K562 (cell line): ENCODE data around the gene GRAMD2B. TPM values are rescaled to one million over a fixed set of nuclear protein-coding genes. Genes with fewer than 3 reads are reported as not detected.

ENCODE experiments used
- ATF3 ChIP-seq, 2 experiments: fragments of 450-650 bp in 1 of 2; sonication (generic) in 1 of 2; formaldehyde crosslinking in 1 of 2; IDR thresholded peaks in 1 of 2; conservative IDR thresholded peaks in 1 of 2; 2 replicates each; pipeline versions ENCODE4 v1.6.1 to v1.8.1; 2016 to 2023; ENCODE audit warnings: mild to moderate bottlenecking in 2 of 2, moderate library complexity in 2 of 2, inconsistent platforms in 1 of 2, missing genetic modification reagents in 1 of 2
- BRD4 ChIP-seq: fragments of 200-600 bp; sonication (generic); IDR thresholded peaks from 2 replicates; pipeline ENCODE4 v1.6.1; 2017; ENCODE audit warnings: inconsistent platforms
- BRF1 ChIP-seq: IDR thresholded peaks from 3 replicates; pipeline ENCODE4 v1.6.1; 2011; ENCODE audit warnings: borderline replicate concordance, mild to moderate bottlenecking; ENCODE audit not compliant: insufficient read length; ENCODE audit errors: extremely low read depth
- EP400 ChIP-seq: fragments of 450-650 bp; IDR thresholded peaks from 2 replicates; pipeline ENCODE4 v1.6.1; 2017; ENCODE audit warnings: antibody characterized with exemption, mild to moderate bottlenecking, moderate library complexity
- FOS ChIP-seq: IDR thresholded peaks from 3 replicates; pipeline ENCODE4 v1.6.1; 2011; ENCODE audit not compliant: insufficient read length; ENCODE audit errors: extremely low read depth
- FOXK1 ChIP-seq: sonication (generic); formaldehyde crosslinking; IDR thresholded peaks from 2 replicates; pipeline ENCODE4 v1.8.0; 2022; ENCODE audit warnings: missing genetic modification reagents, mild to moderate bottlenecking, borderline replicate concordance
- FUS ChIP-seq: fragments of 200-400 bp; formaldehyde crosslinking; optimal IDR thresholded peaks from 2 replicates; pipeline ENCODE3; 2017; ENCODE audit warnings: low read depth, low read length
- IRF2 ChIP-seq: sonication (generic); formaldehyde crosslinking; IDR thresholded peaks from 2 replicates; pipeline ENCODE4 v1.8.1; 2022; ENCODE audit warnings: mild to moderate bottlenecking, missing genetic modification reagents
- JUND ChIP-seq, 2 experiments: IDR thresholded peaks; 2 replicates in 1 of 2; 3 replicates in 1 of 2; pipeline ENCODE4 v1.6.1; 2011; ENCODE audit warnings: borderline replicate concordance in 2 of 2, low read depth in 2 of 2, low read length in 2 of 2, improper control_type of control experiment in 1 of 2, missing biosample characterization in 1 of 2, missing genetic modification characterization in 1 of 2, missing genetic modification reagents in 1 of 2
- KHSRP ChIP-seq: fragments of 450-650 bp; IDR thresholded peaks from 2 replicates; pipeline ENCODE4 v1.6.1; 2017
- NFYB ChIP-seq: IDR thresholded peaks from 2 replicates; pipeline ENCODE4 v1.6.1; 2011; ENCODE audit warnings: mild to moderate bottlenecking, moderate library complexity; ENCODE audit not compliant: insufficient read length; ENCODE audit errors: extremely low read depth
- SREBF1 ChIP-seq: fragments of 150-350 bp; IDR thresholded peaks from 2 replicates; pipeline ENCODE4 v1.6.1; 2014; ENCODE audit warnings: antibody characterized with exemption, low read depth, low read length, borderline replicate concordance
- SRF ChIP-seq, 2 experiments: fragments of 250-450, 450-650 bp in 1 of 2; sonication (Bioruptor Pico) in 1 of 2; sonication (generic) in 1 of 2; formaldehyde crosslinking; IDR thresholded peaks; 2 replicates each; pipeline versions ENCODE4 v1.5.0 to v1.5.1; 2020 to 2022; ENCODE audit warnings: mild to moderate bottlenecking in 1 of 2, missing genetic modification reagents in 1 of 2
- STAT5B ChIP-seq: fragments of 250-450 bp; sonication (Bioruptor Pico); IDR thresholded peaks from 2 replicates; pipeline ENCODE4 v1.8.0; 2021; ENCODE audit warnings: mild to moderate bottlenecking, inconsistent platforms
- TSHZ1 ChIP-seq: fragments of 250-450 bp; sonication (Bioruptor Pico); IDR thresholded peaks from 2 replicates; pipeline ENCODE4 v1.4.0; 2020; ENCODE audit warnings: mild to moderate bottlenecking, moderate library complexity
- ZEB2 ChIP-seq: fragments of 450-650 bp; IDR thresholded peaks from 2 replicates; pipeline ENCODE4 v1.6.1; 2016
- ZNF197 ChIP-seq: fragments of 200-800 bp; sonication (Bioruptor generic); IDR thresholded peaks from 2 replicates; pipeline ENCODE4 v1.6.1; 2016; ENCODE audit warnings: low read depth, missing genetic modification characterization, missing compliant biosample characterization
- ZNF23 ChIP-seq: fragments of 250-450 bp; sonication (Bioruptor Pico); IDR thresholded peaks from 2 replicates; pipeline ENCODE4 v1.4.0; 2020; ENCODE audit warnings: mild to moderate bottlenecking
- ZNF324 ChIP-seq: fragments of 250-450 bp; sonication (Bioruptor Pico); IDR thresholded peaks from 2 replicates; pipeline ENCODE4 v1.4.0; 2020; ENCODE audit warnings: mild to moderate bottlenecking
- polyA plus RNA-seq, 8 experiments: library from polyadenylated mRNA; depleted of rRNA in 4 of 8; stranded (reverse) in 5 of 8; unstranded in 3 of 8; fragments of >200 nt; fragmentation: Nextera tagmentation in 2 of 8; fragmentation: Illumina TruSeq in 1 of 8; extraction: Ambion mirVana in 2 of 8; extraction: Trizol in 1 of 8; gene quantifications; 2 replicates each; pipeline versions ENCODE4 v1.2.1 to v1.2.3, GENCODE V29; 2011 to 2014; ENCODE audit warnings: inconsistent platforms in 1 of 8, missing spikeins in 1 of 8
- total RNA-seq, 7 experiments: library from RNA; depleted of rRNA in 6 of 7; stranded (reverse); fragments of >200 nt in 6 of 7; fragmentation: Illumina TruSeq in 2 of 7; extraction: Trizol in 2 of 7; gene quantifications; 2 replicates each; pipeline versions ENCODE4 v1.2.1 to v1.2.3, GENCODE V29; 2011 to 2021; ENCODE audit warnings: low replicate concordance in 1 of 7
- TF ChIP-seq, protein P1 (sequence below): sonication (generic); formaldehyde crosslinking; IDR thresholded peaks from 2 replicates; pipeline ENCODE4 v1.8.1; 2023; ENCODE audit warnings: mild to moderate bottlenecking, missing genetic modification reagents

GRAMD2B gene
- total and polyA plus RNA-seq, 9 of the 15 experiments (the other 6 are each of a cell fraction or from before 2014, with no cell fraction given) = 0.32 to 4.2 (median 1.4) TPM

DNA sequence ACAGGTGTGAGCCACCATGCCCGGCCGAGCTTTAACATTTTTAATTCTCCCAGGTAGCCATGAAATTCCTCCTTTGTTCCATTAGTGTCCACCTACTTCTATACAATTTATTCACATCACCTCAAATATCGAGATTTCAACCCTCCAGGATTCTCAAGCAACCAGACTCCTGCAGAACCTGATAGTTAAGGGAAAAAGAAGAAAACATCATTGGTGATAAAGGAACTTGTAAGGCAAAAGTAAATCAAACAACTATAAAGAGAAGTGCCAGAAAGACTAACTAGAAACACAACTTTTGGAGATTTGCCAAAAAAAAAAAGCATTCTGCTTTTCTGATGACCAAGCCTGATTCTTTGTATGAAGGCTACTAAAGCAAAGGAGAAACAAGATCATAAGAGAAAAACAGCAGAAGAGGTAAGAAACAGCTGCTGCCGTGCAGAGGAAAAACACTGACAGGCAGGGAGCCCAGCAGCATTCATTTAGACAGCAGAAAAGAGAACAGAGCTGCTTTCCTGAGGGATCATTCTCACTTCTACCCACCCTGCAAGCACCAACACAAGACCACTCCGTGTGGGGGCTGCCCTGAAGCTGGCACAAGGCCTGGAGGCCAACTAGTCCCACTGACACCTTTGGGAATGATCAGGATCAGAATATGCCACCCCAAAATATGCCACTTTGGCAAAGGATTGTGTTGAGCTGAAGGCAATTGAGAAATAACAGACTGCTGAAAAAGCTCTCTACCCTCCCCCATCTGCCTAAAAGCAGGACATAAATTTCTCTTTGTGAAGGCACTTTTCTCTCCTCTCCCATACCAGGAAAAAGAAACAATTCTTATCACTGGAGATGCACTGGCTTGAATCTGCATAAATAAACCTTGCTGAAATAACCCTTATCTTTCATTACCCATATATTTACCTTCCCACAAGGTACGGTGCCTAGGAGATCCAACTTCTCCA is 96.7 kb downstream of the GRAMD2B start (continued):
- TF ChIP-seq BRF1 (no peak), ATF3 (IDR thresholded peaks at IDR 0.05) (no peak), ATF3 (CRISPR knock-in tag; conservative IDR thresholded peaks at IDR 0.05) (no peak), FOXK1 (CRISPR knock-in tag) (no peak), EP400 (peak; percentile 29; the same call in 1 of the 2 replicates), SRF (CRISPR knock-in tag; IDR thresholded peaks at IDR 0.05) (no peak), IRF2 (no peak), ZEB2 (peak; percentile 89), FOS (no peak), ZNF197 (CRISPR knock-in tag) (no peak), STAT5B (CRISPR knock-in tag) (no peak), JUND (IDR thresholded peaks at IDR 0.05; ENCODE audit: borderline replicate concordance, low read depth, low read length) (peak; percentile 30; the same call in 1 of the 2 replicates), JUND (tag; IDR thresholded peaks at IDR 0.05; ENCODE audit: borderline replicate concordance, low read depth, low read length) (no peak; the same call in 2 of the 3 replicates), TSHZ1 (CRISPR knock-in tag) (no peak), BRD4 (no peak), ZNF324 (no peak), ZNF23 (CRISPR knock-in tag) (no peak), NFYB (no peak), KHSRP (no peak), SREBF1 (no peak), FUS (no peak)
- TF ChIP-seq, protein P1, sequence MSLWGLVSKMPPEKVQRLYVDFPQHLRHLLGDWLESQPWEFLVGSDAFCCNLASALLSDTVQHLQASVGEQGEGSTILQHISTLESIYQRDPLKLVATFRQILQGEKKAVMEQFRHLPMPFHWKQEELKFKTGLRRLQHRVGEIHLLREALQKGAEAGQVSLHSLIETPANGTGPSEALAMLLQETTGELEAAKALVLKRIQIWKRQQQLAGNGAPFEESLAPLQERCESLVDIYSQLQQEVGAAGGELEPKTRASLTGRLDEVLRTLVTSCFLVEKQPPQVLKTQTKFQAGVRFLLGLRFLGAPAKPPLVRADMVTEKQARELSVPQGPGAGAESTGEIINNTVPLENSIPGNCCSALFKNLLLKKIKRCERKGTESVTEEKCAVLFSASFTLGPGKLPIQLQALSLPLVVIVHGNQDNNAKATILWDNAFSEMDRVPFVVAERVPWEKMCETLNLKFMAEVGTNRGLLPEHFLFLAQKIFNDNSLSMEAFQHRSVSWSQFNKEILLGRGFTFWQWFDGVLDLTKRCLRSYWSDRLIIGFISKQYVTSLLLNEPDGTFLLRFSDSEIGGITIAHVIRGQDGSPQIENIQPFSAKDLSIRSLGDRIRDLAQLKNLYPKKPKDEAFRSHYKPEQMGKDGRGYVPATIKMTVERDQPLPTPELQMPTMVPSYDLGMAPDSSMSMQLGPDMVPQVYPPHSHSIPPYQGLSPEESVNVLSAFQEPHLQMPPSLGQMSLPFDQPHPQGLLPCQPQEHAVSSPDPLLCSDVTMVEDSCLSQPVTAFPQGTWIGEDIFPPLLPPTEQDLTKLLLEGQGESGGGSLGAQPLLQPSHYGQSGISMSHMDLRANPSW (CRISPR knock-in tag) = no peak
